ENCODE results near the gene RARB. TPM values are rescaled to one million over a fixed set of nuclear protein-coding genes. Genes with fewer than 3 reads are reported as not detected.
A peak's percentile ranks its signal among the peaks of the same experiment; 100 is the strongest.

RARB gene
- total and polyA plus RNA-seq, 9 of the 15 experiments (the other 6 are each of a cell fraction or from before 2014, with no cell fraction given): 0.15 to 1.3 (median 0.27) TPM

DNA sequence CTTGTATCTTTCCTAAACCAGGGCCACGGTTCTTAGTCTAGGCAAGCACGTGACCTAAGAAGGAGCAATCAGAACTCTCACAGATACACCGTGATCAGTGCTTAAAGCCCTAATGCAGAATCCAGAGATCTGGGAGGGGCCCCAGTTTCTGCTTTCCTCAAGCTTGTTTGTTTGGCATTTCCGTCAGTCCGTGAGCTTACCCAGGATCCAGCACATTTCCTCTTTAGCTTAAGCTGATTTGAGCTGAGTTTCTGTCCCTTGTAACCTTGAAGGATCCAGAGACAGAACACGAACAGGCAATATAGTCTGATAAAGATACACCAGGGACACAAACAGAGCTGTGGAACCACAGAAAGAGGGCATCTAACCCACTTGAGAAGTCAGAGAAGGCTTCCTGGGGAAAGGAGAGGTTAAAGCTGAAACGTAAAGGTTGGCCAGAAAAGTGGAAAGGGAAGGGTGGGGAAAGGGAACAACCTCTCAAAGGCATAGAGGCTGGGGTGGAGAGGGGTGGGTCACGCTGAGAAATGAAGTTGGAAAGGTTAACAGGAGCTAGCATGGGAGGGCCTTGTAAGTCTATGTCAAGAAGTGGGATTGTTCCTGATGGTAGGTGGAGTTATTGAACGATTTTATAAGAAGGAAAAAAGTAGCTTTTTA lies 42.1 kb upstream of the RARB start:
- Histone ChIP-seq H3K4me1 (replicated peaks in 1 of 2; ENCODE audit: control insufficient read depth in 2 of 2, insufficient read depth in 2 of 2, low read length in 2 of 2) (no peaks in the 10 kb centered on the region), H3K79me2 (ENCODE audit: control insufficient read depth, insufficient read depth, low read length) (no peaks in the 10 kb centered on the region), H4K20me1 (replicated peaks; ENCODE audit: control insufficient read depth, insufficient read depth, low read length) (no peaks in the 10 kb centered on the region), H3K4me3 (no peak overlapping the region), H3K9me1 (ENCODE audit: control insufficient read depth, insufficient read depth, low read length) (no peaks in the 10 kb centered on the region), H3K27ac (ENCODE audit: extremely low read depth, low read depth, low read length) (no peak overlapping the region), H3K4me2 (ENCODE audit: insufficient read depth, low read length) (no peak overlapping the region), H2AFZ (ENCODE audit: low read depth, low read length) (no peak overlapping the region), H3K27me3 (ENCODE audit: control insufficient read depth in 2 of 2, insufficient read depth in 2 of 2, low read length in 2 of 2) (no peaks in the 10 kb centered on the region), H3K36me3 (ENCODE audit: control insufficient read depth, insufficient read depth, low read length) (no peaks in the 10 kb centered on the region), H3K9ac (ENCODE audit: insufficient read depth in 1 of 2, low read depth in 2 of 2, low read length in 2 of 2) (no peak overlapping the region), H3K9me3 (replicated peaks; ENCODE audit: control insufficient read depth, insufficient read depth, low read depth, low read length) (no peaks in the 10 kb centered on the region)
- DNase-seq (ENCODE audit: extremely low read depth in 1 of 4, low spot score in 3 of 4): no peak
- POLR2A ChIA-PET: no interaction called here
- 1% methylated on average over 9 of the region's 9 CpGs for WGBS (ENCODE audit: insufficient coverage, low coverage, missing lambda C conversion rate)
- in situ Hi-C loops (cut with MboI) (no loop called here), intact Hi-C loops (cut with micrococcal nuclease) (no loop called here)
- CTCF ChIA-PET (ENCODE audit: low intra/inter-chr PET ratio): no interaction called here
- no TSS peak for BruUV-seq (replicated peaks)
- FAIRE-seq: no peak
- TF ChIP-seq ZC3H8 (IDR thresholded peaks at IDR 0.05): no peak
- TF ChIP-seq, protein P1, sequence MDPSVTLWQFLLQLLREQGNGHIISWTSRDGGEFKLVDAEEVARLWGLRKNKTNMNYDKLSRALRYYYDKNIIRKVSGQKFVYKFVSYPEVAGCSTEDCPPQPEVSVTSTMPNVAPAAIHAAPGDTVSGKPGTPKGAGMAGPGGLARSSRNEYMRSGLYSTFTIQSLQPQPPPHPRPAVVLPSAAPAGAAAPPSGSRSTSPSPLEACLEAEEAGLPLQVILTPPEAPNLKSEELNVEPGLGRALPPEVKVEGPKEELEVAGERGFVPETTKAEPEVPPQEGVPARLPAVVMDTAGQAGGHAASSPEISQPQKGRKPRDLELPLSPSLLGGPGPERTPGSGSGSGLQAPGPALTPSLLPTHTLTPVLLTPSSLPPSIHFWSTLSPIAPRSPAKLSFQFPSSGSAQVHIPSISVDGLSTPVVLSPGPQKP (CRISPR knock-in tag; IDR thresholded peaks at IDR 0.05): no peak
- TF ChIP-seq, protein P2, sequence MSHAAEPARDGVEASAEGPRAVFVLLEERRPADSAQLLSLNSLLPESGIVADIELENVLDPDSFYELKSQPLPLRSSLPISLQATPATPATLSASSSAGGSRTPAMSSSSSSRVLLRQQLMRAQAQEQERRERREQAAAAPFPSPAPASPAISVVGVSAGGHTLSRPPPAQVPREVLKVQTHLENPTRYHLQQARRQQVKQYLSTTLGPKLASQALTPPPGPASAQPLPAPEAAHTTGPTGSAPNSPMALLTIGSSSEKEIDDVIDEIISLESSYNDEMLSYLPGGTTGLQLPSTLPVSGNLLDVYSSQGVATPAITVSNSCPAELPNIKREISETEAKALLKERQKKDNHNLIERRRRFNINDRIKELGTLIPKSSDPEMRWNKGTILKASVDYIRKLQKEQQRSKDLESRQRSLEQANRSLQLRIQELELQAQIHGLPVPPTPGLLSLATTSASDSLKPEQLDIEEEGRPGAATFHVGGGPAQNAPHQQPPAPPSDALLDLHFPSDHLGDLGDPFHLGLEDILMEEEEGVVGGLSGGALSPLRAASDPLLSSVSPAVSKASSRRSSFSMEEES (CRISPR knock-in tag; IDR thresholded peaks at IDR 0.05): peak; percentile 37; the same call in 1 of the 2 replicates
- no peak for ATAC-seq

All from K562 (cell line).